ENCODE measurements around the gene KCNQ1OT1.

KCNQ1OT1 gene

DNA sequence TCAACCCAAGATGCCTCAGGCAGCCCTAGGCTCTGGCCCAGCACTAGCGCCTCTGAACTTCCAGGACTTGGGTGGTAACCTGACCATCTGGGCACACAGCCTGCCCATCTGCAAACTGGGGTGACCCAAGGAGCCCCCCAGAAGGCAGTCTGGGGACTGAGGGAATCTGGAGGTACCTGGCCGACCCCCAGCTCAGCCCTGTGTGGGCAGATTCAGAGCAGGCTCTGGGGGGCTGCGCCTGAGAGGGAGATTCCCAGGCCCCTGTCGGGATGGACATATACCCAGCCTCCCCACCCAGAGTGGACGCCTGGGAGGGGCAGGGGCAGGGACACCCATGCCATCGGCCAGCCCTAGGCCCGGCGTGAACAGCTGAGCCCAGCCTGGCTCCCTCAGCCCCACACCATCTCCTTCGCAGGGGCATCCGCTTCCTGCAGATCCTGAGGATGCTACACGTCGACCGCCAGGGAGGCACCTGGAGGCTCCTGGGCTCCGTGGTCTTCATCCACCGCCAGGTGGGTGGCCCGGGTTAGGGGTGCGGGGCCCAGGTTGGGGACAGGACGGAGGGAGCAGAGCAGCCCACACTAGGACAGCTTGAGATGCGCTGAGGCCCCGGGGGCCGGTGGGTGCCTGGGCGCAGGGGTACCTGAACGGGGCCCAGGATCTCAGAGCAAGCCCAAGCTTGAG is 128.1 kb downstream of the KCNQ1OT1 start:
- TF ChIP-seq, protein P1, sequence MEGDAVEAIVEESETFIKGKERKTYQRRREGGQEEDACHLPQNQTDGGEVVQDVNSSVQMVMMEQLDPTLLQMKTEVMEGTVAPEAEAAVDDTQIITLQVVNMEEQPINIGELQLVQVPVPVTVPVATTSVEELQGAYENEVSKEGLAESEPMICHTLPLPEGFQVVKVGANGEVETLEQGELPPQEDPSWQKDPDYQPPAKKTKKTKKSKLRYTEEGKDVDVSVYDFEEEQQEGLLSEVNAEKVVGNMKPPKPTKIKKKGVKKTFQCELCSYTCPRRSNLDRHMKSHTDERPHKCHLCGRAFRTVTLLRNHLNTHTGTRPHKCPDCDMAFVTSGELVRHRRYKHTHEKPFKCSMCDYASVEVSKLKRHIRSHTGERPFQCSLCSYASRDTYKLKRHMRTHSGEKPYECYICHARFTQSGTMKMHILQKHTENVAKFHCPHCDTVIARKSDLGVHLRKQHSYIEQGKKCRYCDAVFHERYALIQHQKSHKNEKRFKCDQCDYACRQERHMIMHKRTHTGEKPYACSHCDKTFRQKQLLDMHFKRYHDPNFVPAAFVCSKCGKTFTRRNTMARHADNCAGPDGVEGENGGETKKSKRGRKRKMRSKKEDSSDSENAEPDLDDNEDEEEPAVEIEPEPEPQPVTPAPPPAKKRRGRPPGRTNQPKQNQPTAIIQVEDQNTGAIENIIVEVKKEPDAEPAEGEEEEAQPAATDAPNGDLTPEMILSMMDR (conservative IDR thresholded peaks at IDR 0.05; ENCODE audit: low read depth, low read length): no peak
- no peak overlapping the region for H3K4me3 ChIP-seq (ENCODE audit: low read length)
- DNase-seq (ENCODE audit: low read depth): no peak

DNA sequence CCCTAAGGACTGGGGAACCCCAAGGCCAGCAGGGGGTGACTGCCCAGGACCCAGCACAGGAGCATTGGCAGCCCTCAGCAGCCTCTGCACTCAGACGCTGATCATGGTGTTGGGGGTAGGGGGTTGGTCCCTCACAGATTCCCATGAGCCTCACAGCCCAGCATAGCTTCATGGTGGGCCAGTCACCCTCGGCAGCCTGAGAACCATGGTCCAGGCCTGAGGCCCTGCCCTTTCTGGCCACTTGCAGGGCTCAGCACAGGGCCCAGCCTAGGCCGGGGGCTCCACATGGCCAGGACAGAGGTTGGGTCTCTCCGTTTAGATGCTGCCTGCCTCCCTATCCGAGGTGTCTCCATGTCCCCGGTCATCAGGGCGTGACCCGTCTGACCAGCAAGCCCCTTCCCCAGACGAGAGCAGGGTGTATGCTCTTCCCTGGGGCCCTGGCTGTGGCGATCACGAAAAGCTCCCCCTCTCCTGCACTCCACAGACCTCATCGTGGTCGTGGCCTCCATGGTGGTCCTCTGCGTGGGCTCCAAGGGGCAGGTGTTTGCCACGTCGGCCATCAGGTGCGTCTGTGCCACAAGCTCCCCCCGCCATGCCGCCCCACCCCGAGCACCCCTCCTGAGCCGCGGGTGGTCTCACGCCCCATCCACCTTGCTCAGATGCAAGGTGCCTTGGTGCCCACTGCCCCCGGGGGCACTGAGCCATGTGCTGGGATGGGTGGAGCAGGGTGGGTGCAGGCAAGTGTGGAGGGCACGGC is 128.8 kb downstream of the KCNQ1OT1 start:
- TF ChIP-seq, protein P1 (conservative IDR thresholded peaks at IDR 0.05; ENCODE audit: low read depth, low read length): no peak
- H3K4me3 ChIP-seq (ENCODE audit: low read length): no peak overlapping the region
- DNase-seq (ENCODE audit: low read depth): no peak

DNA sequence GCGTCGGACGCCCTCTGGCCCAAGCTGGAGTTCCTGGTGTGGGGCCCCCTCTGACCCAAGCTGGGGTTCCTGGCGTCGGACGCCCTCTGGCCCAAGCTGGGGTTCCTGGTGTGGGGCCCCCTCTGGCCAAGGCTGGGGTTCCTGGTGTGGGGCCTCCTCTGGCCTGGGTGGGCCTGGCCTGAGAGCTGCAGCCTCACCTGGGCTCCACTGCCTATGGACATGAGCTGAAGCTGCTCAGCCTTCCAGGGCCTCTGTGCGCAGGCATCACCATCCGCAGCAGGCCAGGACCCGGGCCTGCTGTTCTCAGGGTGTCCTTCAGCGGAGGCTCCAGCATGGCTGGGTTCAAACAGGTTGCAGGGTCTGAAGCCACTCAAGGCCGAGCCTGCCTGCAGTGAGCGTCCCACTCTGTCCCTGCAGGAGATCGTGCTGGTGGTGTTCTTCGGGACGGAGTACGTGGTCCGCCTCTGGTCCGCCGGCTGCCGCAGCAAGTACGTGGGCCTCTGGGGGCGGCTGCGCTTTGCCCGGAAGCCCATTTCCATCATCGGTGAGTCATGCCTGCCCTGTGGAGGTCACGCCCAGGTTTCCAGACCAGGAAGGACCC is 129.5 kb downstream of the KCNQ1OT1 start:
- no peak overlapping the region for H3K4me3 ChIP-seq (ENCODE audit: low read length)
- DNase-seq (ENCODE audit: low read depth): no peak
- TF ChIP-seq, protein P1 (conservative IDR thresholded peaks at IDR 0.05; ENCODE audit: low read depth, low read length): no peak

DNA sequence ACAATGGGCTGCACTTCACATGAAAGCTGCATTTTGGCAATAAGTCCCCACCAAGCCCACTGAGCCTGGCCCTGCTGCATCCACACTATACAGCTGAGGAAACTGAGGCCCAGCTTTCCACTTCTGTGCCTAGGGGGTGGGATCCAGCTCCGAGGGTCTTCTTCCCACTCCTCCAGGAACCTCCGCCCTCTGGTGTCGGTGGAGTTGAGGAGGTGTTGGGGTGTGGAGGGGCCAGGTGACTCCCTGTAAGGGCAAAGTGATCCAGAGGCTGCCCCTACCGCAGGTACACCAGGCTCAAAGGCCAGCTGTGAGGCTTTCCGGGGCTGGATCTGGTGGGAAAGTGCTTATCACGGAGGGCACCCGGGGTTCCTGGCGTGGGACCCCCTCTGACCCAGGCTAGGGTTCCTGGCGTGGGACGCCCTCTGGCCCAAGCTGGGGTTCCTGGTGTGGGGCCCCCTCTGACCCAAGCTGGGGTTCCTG is 130.0 kb downstream of the KCNQ1OT1 start:
- TF ChIP-seq, protein P1 (conservative IDR thresholded peaks at IDR 0.05; ENCODE audit: low read depth, low read length): no peak
- no peak overlapping the region for H3K4me3 ChIP-seq (ENCODE audit: low read length)
- no peak for DNase-seq (ENCODE audit: low read depth)

DNA sequence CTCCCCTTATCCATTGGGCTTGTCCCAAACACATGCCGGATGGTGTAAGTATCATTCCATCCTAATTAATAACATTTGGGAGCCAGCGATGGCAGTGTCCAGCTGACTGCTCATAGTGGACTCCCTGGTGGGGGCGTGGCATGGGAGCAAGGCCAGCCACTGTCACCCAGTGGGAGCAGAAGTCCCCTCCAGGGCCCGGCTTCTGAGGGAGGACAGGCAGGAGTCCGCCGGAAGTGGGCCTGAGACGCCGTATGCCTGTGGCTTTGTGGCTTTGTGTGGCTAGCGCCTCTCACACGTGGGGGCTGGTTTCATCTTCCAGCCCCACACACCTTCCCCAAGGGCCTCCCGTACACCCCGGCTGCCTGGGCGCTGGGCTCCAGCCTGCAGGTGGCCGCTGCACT is 130.5 kb downstream of the KCNQ1OT1 start:
- TF ChIP-seq, protein P1 (conservative IDR thresholded peaks at IDR 0.05; ENCODE audit: low read depth, low read length): no peak
- DNase-seq (ENCODE audit: low read depth): no peak
- H3K4me3 ChIP-seq (ENCODE audit: low read length): no peak overlapping the region

DNA sequence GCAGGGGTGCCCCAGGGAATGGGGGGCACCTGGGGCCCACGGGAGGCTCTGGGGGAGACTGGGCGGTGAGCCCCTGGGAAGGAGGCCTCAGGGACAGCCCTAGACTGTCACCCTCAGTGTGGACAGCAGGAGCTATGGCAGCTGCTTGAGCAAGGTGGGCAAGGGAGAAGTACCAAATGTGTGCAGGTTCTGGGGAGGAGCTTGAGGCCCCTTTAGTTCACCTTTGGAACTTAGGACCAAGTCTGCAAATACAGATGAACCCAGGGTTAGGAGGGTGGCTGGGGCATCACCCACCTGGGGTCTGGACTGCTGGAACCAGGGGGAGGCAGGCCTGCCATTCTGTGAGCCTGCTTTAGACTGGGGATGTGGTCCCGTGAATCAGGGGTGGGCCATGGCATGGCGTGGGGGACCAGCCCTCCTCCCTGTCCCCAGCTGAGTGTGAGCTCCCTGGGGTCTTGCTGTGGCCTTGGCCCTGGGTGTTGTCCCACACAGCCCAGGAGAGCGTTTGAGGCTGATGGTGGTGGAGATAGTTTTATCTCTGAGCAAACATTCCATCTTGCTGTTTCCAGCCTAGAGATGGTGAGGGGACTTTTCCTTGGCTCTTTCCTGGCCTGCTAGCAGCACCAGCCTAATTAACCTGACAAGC is 132.6 kb downstream of the KCNQ1OT1 start:
- no peak overlapping the region for H3K4me3 ChIP-seq (ENCODE audit: low read length)
- TF ChIP-seq, protein P1 (conservative IDR thresholded peaks at IDR 0.05; ENCODE audit: low read depth, low read length): no peak
- no peak for DNase-seq (ENCODE audit: low read depth)
